Stomach (tissue), 4 donors: ENCODE measurements around the gene ITGB4.

Experiments
- POLR2A ChIP-seq, 4 donors: fragments of 450-650 bp; IDR thresholded peaks; one replicate each; pipeline ENCODE4 v1.6.1; 2016; ENCODE audit warnings: antibody characterized with exemption in 4 of 4, control low read depth in 2 of 4, mild to moderate bottlenecking in 1 of 4, moderate library complexity in 1 of 4
- POLR2AphosphoS5 ChIP-seq, 3 donors: sonication (generic); formaldehyde crosslinking; IDR thresholded peaks; one replicate each; pipeline ENCODE4 v1.6.1; 2016; ENCODE audit warnings: antibody characterized with exemption in 3 of 3
- TF ChIP-seq, protein P1 (sequence below), 7 experiments: fragments of 450-650 bp in 4 of 7; fragments of 200-600 bp in 3 of 7; sonication (generic) in 3 of 7; IDR thresholded peaks; one replicate each; pipeline ENCODE4 v1.5.1; 2016 to 2019; ENCODE audit warnings: antibody characterized with exemption in 7 of 7, control low read depth in 2 of 7, mild to moderate bottlenecking in 1 of 7

DNA sequence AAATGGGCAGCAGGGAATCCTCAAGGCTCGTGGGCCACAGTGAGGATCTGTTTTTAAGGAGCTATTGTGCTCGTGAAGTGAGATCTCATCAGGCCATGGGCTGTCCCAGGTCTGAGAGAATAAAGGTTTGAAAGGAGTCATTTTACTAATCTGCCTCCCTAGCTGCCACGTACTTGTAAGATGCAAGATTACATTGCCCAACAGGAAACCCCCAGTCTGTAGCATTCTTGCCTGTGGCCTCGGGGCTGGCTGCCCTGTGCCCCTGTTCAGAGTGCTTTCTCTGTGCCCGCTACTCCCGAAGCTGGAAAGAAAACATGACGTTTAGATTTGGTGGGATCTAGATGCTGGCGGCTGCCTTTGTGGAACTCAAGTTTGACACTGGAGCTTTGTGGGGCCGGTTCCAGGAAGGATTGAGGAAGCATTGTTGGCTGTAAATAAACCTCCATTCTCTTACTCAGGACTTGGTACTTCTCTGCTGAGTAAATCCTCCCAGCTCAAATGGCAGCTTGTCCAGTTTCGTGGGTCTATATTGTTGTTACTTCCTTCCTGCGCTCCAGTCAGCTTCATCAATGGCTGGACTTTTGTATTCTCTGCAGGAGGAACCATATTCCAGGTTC lies 32.9 kb upstream of the ITGB4 start:
- TF ChIP-seq, protein P1, sequence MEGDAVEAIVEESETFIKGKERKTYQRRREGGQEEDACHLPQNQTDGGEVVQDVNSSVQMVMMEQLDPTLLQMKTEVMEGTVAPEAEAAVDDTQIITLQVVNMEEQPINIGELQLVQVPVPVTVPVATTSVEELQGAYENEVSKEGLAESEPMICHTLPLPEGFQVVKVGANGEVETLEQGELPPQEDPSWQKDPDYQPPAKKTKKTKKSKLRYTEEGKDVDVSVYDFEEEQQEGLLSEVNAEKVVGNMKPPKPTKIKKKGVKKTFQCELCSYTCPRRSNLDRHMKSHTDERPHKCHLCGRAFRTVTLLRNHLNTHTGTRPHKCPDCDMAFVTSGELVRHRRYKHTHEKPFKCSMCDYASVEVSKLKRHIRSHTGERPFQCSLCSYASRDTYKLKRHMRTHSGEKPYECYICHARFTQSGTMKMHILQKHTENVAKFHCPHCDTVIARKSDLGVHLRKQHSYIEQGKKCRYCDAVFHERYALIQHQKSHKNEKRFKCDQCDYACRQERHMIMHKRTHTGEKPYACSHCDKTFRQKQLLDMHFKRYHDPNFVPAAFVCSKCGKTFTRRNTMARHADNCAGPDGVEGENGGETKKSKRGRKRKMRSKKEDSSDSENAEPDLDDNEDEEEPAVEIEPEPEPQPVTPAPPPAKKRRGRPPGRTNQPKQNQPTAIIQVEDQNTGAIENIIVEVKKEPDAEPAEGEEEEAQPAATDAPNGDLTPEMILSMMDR (IDR thresholded peaks at IDR 0.05): no peak
- TF ChIP-seq POLR2A (IDR thresholded peaks at IDR 0.05): no peak
- TF ChIP-seq POLR2AphosphoS5 (IDR thresholded peaks at IDR 0.05): no peak
